ENCODE measurements around the gene ISOC2.
"Not testable (repeated sequence)": the region's sequence is repeated elsewhere in the genome, so short reads cannot be mapped to it uniquely, and the experiment has no call there.

The ISOC2 gene

DNA sequence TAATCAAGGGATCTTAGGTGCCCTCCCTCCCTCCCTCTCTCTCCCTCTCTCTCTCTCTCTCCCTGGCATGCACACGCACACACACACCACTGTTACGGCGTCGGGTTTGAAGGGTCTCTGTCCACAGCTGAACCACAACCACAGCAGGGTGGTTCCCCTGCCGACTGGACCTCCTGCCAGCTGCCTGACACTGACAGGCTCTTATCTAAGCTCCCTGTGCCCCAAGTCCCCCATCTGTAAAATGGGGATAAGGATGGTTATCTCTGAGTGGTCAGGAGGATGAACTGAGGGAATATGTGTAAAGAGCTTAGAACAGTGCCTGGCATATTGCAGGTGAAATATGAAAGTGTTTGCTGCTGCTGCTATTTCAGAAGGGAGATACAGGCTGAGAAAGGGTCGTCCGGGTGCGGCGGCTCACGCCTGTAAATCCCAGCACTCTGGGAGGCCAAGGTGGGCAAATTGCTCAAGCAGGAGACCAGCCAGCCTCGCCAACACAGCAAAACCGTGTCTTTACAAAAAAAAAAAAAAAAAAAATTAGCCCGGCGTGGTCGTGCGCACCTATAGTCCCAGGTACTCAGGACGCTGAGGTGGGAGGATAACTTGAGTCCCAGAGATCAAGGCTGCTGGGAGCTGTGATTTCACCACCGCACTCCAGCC, 17.5 kb downstream of the ISOC2 start:
- in situ Hi-C loops (cut with HindIII; ENCODE audit: low sequenced_read_pairs): no loop called here

- in situ Hi-C loops (cut with HindIII; ENCODE audit: low sequenced_read_pairs): no loop called here
Observed at GRCh38 chr19:55443045-55443823, 18.2 kb downstream of the ISOC2 start, which contains the start of gene SHISA7. SHISA7 (minus strand) TSS chr19:55443300; CDS start chr19:55442863, 437 bp downstream.

DNA sequence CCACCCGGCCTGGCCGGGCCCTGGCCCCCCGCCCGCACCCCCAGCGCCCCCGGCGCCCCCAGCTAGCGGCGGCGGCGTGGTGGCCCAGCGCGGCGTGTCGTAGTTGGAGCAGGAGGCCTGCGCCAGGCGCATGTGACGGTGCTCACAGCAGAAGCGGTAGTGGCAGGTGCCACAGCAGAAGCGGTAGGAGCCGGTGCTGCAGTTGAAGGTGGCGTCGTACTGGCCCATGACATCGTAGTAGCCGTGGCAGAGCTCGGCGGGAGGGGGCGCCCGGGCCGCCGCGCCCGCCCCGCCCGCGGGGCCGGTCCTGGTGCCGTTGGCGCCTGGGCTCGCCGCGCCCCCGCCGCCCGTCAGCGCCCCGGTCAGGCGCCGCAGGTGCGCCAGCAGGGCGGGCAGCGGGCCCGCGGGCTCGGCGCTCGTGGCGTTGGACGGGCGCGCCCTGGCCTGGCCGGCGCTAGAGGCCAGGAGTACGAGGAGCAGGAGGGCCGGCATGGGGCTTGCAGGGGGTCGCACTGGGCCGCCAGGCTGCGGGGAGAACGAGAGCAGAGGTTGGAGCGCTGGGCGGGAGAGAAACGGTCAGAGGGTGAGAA, 19.0 kb downstream of the ISOC2 start:
- in situ Hi-C loops (cut with HindIII; ENCODE audit: low sequenced_read_pairs): no loop called here

- in situ Hi-C loops (cut with HindIII; ENCODE audit: low sequenced_read_pairs): no loop called here
Observed at GRCh38 chr19:55441692-55442321, 19.6 kb downstream of the ISOC2 start.

DNA sequence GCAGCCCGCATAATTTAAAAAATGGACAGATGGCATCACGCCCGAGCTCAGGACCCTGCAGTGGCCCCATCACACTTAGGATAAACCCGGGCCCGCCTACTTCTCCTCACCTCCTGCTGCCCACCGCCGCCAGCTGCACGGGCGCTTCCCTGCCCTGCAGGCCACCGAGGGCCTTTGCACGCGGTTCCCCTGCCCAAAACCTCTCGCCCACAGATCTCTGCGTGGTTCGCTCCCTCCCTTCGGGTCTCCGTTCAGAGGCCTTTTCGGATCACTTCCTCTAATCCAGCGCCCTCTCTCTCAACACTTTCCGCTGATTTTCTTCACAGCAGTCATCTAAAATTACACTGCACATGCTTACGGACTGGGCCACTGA, 20.1 kb downstream of the ISOC2 start:
- in situ Hi-C loops (cut with HindIII; ENCODE audit: low sequenced_read_pairs): no loop called here

- in situ Hi-C loops (cut with HindIII; ENCODE audit: low sequenced_read_pairs): no loop called here
Observed at GRCh38 chr19:55440411-55441105, 20.9 kb downstream of the ISOC2 start.

GRCh38 chr19:55439052-55439451, 22.4 kb downstream of the ISOC2 start:
- in situ Hi-C loops (cut with HindIII; ENCODE audit: low sequenced_read_pairs): no loop called here

GRCh38 chr19:55437410-55437809, 24.0 kb downstream of the ISOC2 start:
- in situ Hi-C loops (cut with HindIII; ENCODE audit: low sequenced_read_pairs): no loop called here

- in situ Hi-C loops (cut with HindIII; ENCODE audit: low sequenced_read_pairs): no loop called here
Observed at GRCh38 chr19:55436847-55437246, 24.6 kb downstream of the ISOC2 start.

GRCh38 chr19:55435020-55435419, 26.4 kb downstream of the ISOC2 start:
- in situ Hi-C loops (cut with HindIII; ENCODE audit: low sequenced_read_pairs): no loop called here

- in situ Hi-C loops (cut with HindIII; ENCODE audit: low sequenced_read_pairs): no loop called here
Observed at GRCh38 chr19:55434356-55434919, 27.0 kb downstream of the ISOC2 start.

DNA sequence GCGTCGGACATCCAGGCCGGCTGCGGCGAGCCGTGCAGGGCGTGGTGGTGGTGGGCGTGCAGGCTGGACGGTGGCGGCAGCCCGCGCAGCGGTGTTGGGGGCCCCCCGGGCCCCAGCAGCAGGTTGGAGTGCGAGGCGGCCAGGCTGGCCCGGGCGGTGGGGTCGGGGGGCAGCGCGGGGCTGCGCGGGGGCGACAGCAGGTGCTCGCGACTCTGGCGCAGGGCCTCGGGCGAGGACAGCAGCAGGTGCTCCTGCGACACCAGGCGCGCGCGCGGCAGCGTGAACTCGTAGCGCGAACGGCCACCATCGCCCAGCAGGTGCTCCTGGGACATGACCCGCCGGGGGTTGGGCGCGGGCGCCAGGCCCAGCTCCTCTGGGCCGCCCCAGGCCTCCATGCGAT, 28.1 kb downstream of the ISOC2 start:
- in situ Hi-C loops (cut with HindIII; ENCODE audit: low sequenced_read_pairs): no loop called here

DNA sequence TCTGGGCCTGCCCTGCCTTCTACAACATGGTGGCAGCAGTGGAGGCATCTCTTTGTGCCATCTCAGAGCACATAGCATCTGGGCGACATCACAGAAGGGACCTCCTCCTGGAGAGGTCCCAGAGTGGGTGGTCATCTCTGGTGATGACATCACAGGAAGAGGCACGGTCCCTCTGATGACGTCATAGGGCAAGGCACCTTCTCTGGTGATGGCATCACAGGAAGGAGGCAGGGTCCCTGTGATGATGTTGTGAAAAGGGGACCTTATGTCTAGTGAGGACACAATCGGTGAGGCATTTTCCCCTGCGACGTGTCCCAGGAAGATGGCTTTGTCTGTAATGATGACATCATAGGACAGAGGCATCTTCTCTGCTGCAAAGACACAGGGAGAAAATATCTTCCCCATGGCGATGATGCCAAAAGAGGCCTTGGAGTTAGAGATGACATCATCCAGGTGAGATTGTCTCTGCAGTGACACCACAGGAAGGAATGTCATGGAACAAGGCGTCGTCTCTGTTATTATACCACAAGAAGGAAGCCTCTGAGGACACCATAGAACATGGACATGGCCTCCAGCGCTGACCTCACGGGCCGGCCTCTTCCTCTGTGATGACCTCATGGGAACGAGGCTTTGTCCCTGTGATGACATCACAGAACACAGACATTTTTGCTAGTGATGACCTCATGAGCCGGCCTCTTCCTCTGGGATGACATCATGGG, 29.0 kb downstream of the ISOC2 start:
- in situ Hi-C loops (cut with HindIII; ENCODE audit: low sequenced_read_pairs): no loop called here

GRCh38 chr19:55431183-55431582, 30.3 kb downstream of the ISOC2 start:
- in situ Hi-C loops (cut with HindIII; ENCODE audit: low sequenced_read_pairs): no loop called here

DNA sequence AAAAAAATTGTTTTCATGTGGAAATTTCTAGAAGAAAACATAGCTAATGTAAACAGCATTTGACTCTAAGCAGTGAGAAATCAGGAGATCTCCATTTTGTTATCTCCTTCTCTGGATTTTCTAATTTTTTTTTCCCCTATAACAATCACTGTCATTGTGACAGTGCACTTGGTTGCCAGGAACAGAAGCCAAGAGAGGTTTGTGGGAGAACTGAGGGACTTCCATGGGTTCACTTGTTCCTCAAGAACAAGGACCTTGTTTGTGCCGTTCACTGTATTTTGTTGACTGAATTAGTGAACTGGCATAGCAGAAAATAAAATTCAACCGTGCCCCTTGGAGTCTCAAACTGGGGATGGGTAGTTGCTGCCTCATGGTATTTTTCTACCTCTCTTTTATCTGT, 35.4 kb downstream of the ISOC2 start:
- in situ Hi-C loops (cut with HindIII; ENCODE audit: low sequenced_read_pairs): no loop called here

- in situ Hi-C loops (cut with HindIII; ENCODE audit: low sequenced_read_pairs): no loop called here
Observed at GRCh38 chr19:55424518-55424917, 36.9 kb downstream of the ISOC2 start.

DNA sequence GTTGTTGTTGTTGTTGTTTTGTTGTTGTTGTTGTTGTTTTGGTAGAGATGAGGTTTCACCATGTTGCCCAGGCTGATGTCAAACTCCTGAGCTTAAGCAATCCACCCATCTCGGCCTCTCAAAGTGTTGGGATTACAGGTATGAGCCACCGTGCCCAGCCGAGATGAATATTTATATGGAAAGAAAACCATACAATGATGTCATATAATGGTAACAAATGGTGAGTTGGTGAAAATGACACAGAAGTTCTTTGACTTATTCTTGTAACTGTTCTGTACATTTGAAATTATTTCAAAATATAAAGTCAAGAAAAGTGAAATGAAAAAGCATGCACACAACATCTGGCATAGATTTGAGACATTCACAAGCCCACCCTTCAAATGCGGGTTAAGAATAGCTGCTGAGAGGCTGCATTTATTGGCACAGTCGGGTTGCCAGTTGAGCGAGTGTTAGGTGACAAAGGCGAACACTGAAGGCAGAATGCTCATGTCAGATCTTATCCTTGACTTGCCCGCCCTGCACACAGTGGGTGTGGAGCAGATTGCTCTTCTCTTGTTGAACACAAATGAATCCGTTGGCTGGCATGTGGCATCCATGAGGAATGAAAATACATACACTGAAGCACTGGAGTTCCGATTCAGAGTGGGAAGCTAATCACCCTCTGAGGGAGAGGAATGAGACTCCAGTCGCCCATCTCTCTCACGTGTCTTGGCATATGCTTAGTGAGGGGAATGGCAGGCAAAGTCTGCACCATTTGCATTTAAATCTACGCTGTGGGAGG, 38.0 kb downstream of the ISOC2 start:
- in situ Hi-C loops (cut with HindIII; ENCODE audit: low sequenced_read_pairs): no loop called here

- in situ Hi-C loops (cut with HindIII; ENCODE audit: low sequenced_read_pairs): not testable (repeated sequence)
Observed at GRCh38 chr19:55421281-55421680, 40.2 kb downstream of the ISOC2 start.

DNA sequence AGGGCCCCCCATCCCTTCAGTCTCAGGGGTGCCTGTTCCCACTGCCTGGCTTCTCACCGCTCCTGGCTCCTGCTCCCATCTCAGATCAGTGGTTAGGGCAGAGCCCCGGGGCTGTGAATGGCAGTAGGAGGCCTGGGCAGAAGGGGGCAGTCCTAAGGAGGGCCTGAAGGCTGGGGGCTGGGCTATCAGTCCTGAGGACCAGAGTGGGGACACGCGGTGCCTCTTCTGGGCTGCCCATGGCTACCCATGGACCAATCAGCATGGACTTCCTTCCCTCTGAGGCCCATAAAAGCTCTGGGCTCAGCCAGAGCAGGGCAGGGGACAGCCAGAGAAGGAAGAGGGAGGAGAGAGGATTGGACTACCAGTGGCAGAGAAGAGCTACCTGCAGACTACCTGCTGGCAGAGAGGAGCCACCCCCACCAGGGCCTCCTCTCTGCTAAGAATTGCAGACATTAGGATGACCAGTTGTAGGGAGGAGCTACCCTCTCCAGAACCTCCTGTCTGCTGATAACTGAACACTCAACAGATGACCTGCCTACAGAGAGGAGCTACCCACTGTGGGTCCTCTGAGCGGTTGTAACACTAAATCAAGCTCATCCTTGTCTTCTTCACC, 41.7 kb downstream of the ISOC2 start:
- in situ Hi-C loops (cut with HindIII; ENCODE audit: low sequenced_read_pairs): loop anchor here (10.0 kb wide), 1 partner anchor 125 kb away; no protein-coding TSS in a partner anchor
